ENCODE results near the gene PITRM1.

- TF ChIP-seq ZFP36 (IDR thresholded peaks at IDR 0.05; ENCODE audit: borderline replicate concordance, partially characterized antibody) (no peak), NR3C1 (IDR thresholded peaks at IDR 0.05) (no peak), E2F6 (IDR thresholded peaks at IDR 0.05; ENCODE audit: borderline replicate concordance, low read depth) (no peak), HDAC2 (IDR thresholded peaks at IDR 0.05) (no peak), EP300 (IDR thresholded peaks at IDR 0.05) (no peak), POLR2A (IDR thresholded peaks at IDR 0.05; ENCODE audit: low read length) (no peak), CTCF (IDR thresholded peaks at IDR 0.05) (no peak), FOSL2 (IDR thresholded peaks at IDR 0.05) (no peak), FOSL2 (CRISPR knock-in tag; IDR thresholded peaks at IDR 0.05) (no peak), RAD21 (conservative IDR thresholded peaks at IDR 0.05 in 1 of 2, IDR thresholded peaks at IDR 0.05 in 1 of 2) (no peak)
These were observed 21.2 kb upstream of the PITRM1 start for GRCh38 chr10:3193751-3194150.
